Sigmoid colon (tissue), 7 donors: ENCODE data around the gene GBA2. TPM values are rescaled to one million over a fixed set of nuclear protein-coding genes. Genes with fewer than 3 reads are reported as not detected.

Experiments used
- DNase-seq: peaks from one replicate; pipeline ENCODE4 v3.0.0-alpha.2; 2019
- H3K27ac ChIP-seq, 4 donors: fragments of 200-600 bp; sonication (generic); one replicate each; pipeline ENCODE4 v1.5.1; 2016 to 2019; ENCODE audit warnings: mild to moderate bottlenecking in 1 of 4
- H3K27me3 ChIP-seq, 3 donors: fragments of 200-600 bp; sonication (generic); one replicate each; pipeline ENCODE4 v1.5.1; 2019; ENCODE audit warnings: mild to moderate bottlenecking in 1 of 3
- H3K36me3 ChIP-seq, 4 donors: fragments of 200-600 bp; sonication (generic); one replicate each; pipeline ENCODE4 v1.5.1; 2016 to 2019
- H3K4me1 ChIP-seq, 4 donors: fragments of 200-600 bp; sonication (generic); one replicate each; pipeline ENCODE4 v1.5.1; 2017 to 2019
- H3K4me3 ChIP-seq, 4 donors: fragments of 200-600 bp; sonication (generic); one replicate each; pipeline ENCODE4 v1.5.1; 2017 to 2019; ENCODE audit warnings: mild to moderate bottlenecking in 2 of 4, moderate library complexity in 1 of 4
- H3K9me3 ChIP-seq, 4 donors: fragments of 200-600 bp in 3 of 4; sonication (generic) in 3 of 4; one replicate each; pipeline versions ENCODE4 v1.5.1 to v1.6.1; 2013 to 2019
- CTCF ChIP-seq, 4 experiments: fragments of 450-650 bp in 3 of 4; fragments of 200-600 bp in 1 of 4; IDR thresholded peaks; one replicate each; pipeline ENCODE4 v1.5.1; 2016 to 2019; ENCODE audit warnings: antibody characterized with exemption in 4 of 4, mild to moderate bottlenecking in 3 of 4, moderate library complexity in 2 of 4
- EP300 ChIP-seq, 4 donors: sonication (generic); formaldehyde crosslinking; IDR thresholded peaks; one replicate each; pipeline ENCODE4 v1.6.1; 2017; ENCODE audit warnings: antibody characterized with exemption in 4 of 4
- POLR2A ChIP-seq, 2 donors: fragments of 450-650 bp; IDR thresholded peaks; one replicate each; pipeline ENCODE4 v1.6.1; 2016; ENCODE audit warnings: antibody characterized with exemption in 2 of 2, mild to moderate bottlenecking in 2 of 2, moderate library complexity in 2 of 2
- POLR2AphosphoS5 ChIP-seq, 4 donors: sonication (generic); formaldehyde crosslinking; IDR thresholded peaks; one replicate each; pipeline ENCODE4 v1.6.1; 2017; ENCODE audit warnings: antibody characterized with exemption in 4 of 4
- WGBS, 2 donors: extraction: QIAGEN DNeasy Blood & Tissue Kit; methylation state at CpG; one replicate each; pipeline ENCODE4 v1.1.7; 2013; 5-methylcytosine and 5-hydroxymethylcytosine counted together
- intact Hi-C: fragments of 100-400 bp; cut with DNase I; formaldehyde crosslinking; loops from one replicate; pipeline ENCODE4 v1.15.1; 2023
- polyA plus RNA-seq, 3 donors: library from polyadenylated mRNA; stranded (reverse); fragments of 200-250 nt; gene quantifications; one replicate each; pipeline ENCODE4 v1.2.3, GENCODE V29; 2013
- small RNA-seq, 3 donors: library from RNA; depleted of rRNA; stranded (forward); fragments of <200 nt; gene quantifications; one replicate each; pipeline ENCODE3, GENCODE V24; 2016
- total RNA-seq, 4 donors: library from RNA; depleted of rRNA; stranded (reverse); fragments of >200 nt; gene quantifications; one replicate each; pipeline ENCODE4 v1.1.0, GENCODE V29; 2016
- donor health status: healthy with polysubstance abuse.
- donor health status: Bipolar disorder and iron deficiency.
- donor health status: healthy.

GBA2 gene
- total and polyA plus RNA-seq, 7 donors: 34.8 to 91.7 (median 58.5) TPM

- peak; percentile 96 for DNase-seq
- Histone ChIP-seq H3K9me3 (no peaks in the 10 kb centered on the region), H3K36me3 (peaks cover 9 to 44% (median 29%) of the 10 kb centered on the region in 4 donors), H3K4me3 (peak within 1 kb of the TSS; percentile 88 to 97 (median 94)), H3K27me3 (no peaks in the 10 kb centered on the region), H3K4me1 (peaks cover 0 to 46% (median 30%) of the 10 kb centered on the region in 4 donors), H3K27ac (peak within 1 kb of the TSS; percentile 95 to 100 (median 98))
- intact Hi-C loops: loop anchor here (1.0 kb wide), 3 partner anchors 24 to 39 kb away; partner anchors contain the start of gene ARHGEF39
- TF ChIP-seq POLR2A (IDR thresholded peaks at IDR 0.05) (peak; percentile 91 to 97), POLR2AphosphoS5 (IDR thresholded peaks at IDR 0.05) (peak; percentile 96 to 100 (median 99)), CTCF (IDR thresholded peaks at IDR 0.05) (peak in 1 of 4 experiments; percentile 11), EP300 (IDR thresholded peaks at IDR 0.05) (peak in 3 of 4 donors; percentile 10 to 47 (median 35))
- WGBS, 2 donors: 36 to 41% methylated on average over 61 of the region's 61 CpGs
Observed at GRCh38 chr9:35689542-35690293, 59.3 kb downstream of the GBA2 start, which contains the start of gene TPM2. TPM2 (minus strand) TSS chr9:35689925; CDS start chr9:35689817, 108 bp downstream.

GRCh38 chr9:35688558-35689541 is 60.2 kb downstream of the GBA2 start:
- TF ChIP-seq POLR2AphosphoS5 (IDR thresholded peaks at IDR 0.05): peak in 1 of 4 donors; percentile 4
- no peak for TF ChIP-seq CTCF (IDR thresholded peaks at IDR 0.05)
- DNase-seq: no peak
- intact Hi-C loops: loop anchor here (1.0 kb wide), 1 partner anchor 24 kb away; the partner anchor contains the start of gene ARHGEF39
- Histone ChIP-seq H3K4me3 (peak overlapping the region; percentile 88 to 97 (median 94)), H3K36me3 (peaks cover 16 to 52% (median 38%) of the 10 kb centered on the region in 4 donors), H3K9me3 (no peaks in the 10 kb centered on the region), H3K27ac (peak overlapping the region; percentile 95 to 100 (median 98)), H3K4me1 (peaks cover 0 to 54% (median 35%) of the 10 kb centered on the region in 4 donors), H3K27me3 (no peaks in the 10 kb centered on the region)
- WGBS, 2 donors: 70 to 82% methylated on average over 12 of the region's 12 CpGs

DNA sequence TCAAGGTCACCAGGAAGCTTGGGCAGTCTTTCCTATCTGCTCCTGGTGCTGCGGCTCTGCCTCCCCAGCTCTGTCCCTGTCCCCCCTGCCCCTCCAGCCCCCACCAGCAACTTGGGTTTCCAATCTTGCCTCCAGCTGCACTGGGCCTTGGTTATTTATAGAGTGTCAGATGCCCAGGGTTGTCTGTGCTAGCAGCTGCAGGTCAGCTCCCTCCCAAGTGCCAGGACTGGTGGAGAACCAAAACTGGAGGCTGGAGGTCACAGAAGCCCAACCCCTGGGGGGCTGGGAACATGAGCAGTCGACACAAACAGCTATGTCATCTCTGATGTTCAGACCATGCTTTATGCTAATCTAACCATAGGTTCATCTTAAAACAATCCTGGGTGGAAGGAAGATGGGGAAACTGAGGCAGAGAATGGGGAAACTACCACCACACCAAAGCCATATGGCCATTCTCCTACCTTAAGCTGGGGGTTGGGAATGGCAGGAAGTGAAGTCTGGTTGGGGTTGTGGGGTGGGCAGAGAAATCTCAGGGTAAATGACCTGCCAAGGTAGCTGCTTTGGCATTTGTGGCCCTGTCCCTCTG is 61.0 kb downstream of the GBA2 start:
- intact Hi-C loops: no loop called here
- DNase-seq: no peak
- peaks cover 0 to 62% (median 43%) of the 10 kb centered on the region in 4 donors for H3K4me1 ChIP-seq
- peak overlapping the region; percentile 88 to 97 (median 94) for H3K4me3 ChIP-seq
- WGBS, 2 donors: 86 to 93% methylated on average over 2 of the region's 2 CpGs
- H3K9me3 ChIP-seq: no peaks in the 10 kb centered on the region
- no peaks in the 10 kb centered on the region for H3K27me3 ChIP-seq
- TF ChIP-seq POLR2AphosphoS5 (IDR thresholded peaks at IDR 0.05) (peak in 2 of 4 donors; percentile 39 to 43), CTCF (IDR thresholded peaks at IDR 0.05) (no peak)
- H3K27ac ChIP-seq: peak overlapping the region; percentile 95 to 100 (median 98)
- H3K36me3 ChIP-seq: peaks cover 21 to 60% (median 45%) of the 10 kb centered on the region in 4 donors

DNA sequence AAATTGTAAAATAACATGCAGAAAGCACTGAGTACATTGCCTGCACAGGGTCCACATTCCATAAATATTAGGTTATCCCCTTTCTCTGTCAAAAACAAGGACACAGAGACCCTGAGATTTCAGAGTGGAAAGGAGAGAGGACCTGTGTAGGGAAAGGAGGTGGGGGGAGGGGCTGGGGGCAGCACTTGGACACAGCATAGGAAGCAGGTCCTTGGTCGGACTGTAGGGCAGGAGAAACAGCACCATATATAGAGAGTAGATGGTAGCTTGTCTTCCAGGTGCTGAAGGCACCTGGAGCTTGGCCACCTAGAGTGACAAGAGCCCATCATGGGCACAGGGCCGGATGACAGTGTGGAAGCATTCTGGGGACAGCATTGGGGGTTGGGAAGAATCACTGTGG is 61.7 kb downstream of the GBA2 start:
- Histone ChIP-seq H3K27ac (peak overlapping the region; percentile 95 to 100 (median 98)), H3K9me3 (no peaks in the 10 kb centered on the region), H3K36me3 (peaks cover 28 to 68% (median 53%) of the 10 kb centered on the region in 4 donors), H3K4me3 (peak overlapping the region; percentile 88 to 97 (median 94)), H3K27me3 (no peaks in the 10 kb centered on the region), H3K4me1 (peaks cover 0 to 67% (median 48%) of the 10 kb centered on the region in 4 donors)
- intact Hi-C loops: no loop called here
- peak in 2 of 4 donors; percentile 4 to 54 for TF ChIP-seq POLR2AphosphoS5 (IDR thresholded peaks at IDR 0.05)
- no peak for TF ChIP-seq POLR2A (IDR thresholded peaks at IDR 0.05)
- DNase-seq: no peak
- WGBS, 2 donors: 82 to 87% methylated on average over 2 of the region's 2 CpGs

Small RNA genes lying within 50 kb of the gene (small RNA-seq; reads per million reads assigned to genes)
- gene MIR6853: 0 to 0.11 (median 0) reads per million in 3 donors

Other genes starting within 250 kb of the GBA2 start
- 10 to 100 TPM; 23.5 to 47.4 (median 29.2) TPM for gene TESK1, start 144.0 kb downstream of the GBA2 start, total RNA-seq
- gene TESK1, start 144.0 kb downstream of the GBA2 start, polyA plus RNA-seq: 10 to 100 TPM; 24.6 to 33.3 (median 27.0) TPM
- gene CD72, start 130.8 kb downstream of the GBA2 start, total RNA-seq: 1 to 10 TPM in 2 of 4 donors, under 1 TPM in 2; 0.36 to 8.0 (median 1.1) TPM
- 10 to 100 TPM in 1 of 3 donors, 1 to 10 TPM in 2; 1.2 to 42.1 (median 1.4) TPM for gene CD72, start 130.8 kb downstream of the GBA2 start, polyA plus RNA-seq
- under 1 TPM in 2 of 4 donors, not detected in 2; 0.81 to 0.82 TPM for gene SIT1, start 98.3 kb downstream of the GBA2 start, total RNA-seq
- 10 to 100 TPM in 1 of 3 donors, 1 to 10 TPM in 1, not detected in 1; 1.8 to 15.9 TPM for gene SIT1, start 98.3 kb downstream of the GBA2 start, polyA plus RNA-seq
- over 10,000 TPM in 2 of 4 donors, 1,000 to 10,000 TPM in 2; 2,523 to 26,387 (median 8,883) TPM for gene RMRP, start 91.2 kb downstream of the GBA2 start, total RNA-seq
- 100 to 1,000 TPM in 1 of 3 donors, not detected in 2; 480 TPM for gene RMRP, start 91.2 kb downstream of the GBA2 start, polyA plus RNA-seq
- gene CCDC107, start 90.9 kb downstream of the GBA2 start, total RNA-seq: 100 to 1,000 TPM in 1 of 4 donors, 10 to 100 TPM in 3; 70.6 to 112 (median 83.1) TPM
- gene CCDC107, start 90.9 kb downstream of the GBA2 start, polyA plus RNA-seq: 10 to 100 TPM; 21.3 to 28.8 (median 24.2) TPM
- 1 to 10 TPM in 3 of 4 donors, under 1 TPM in 1; 0.99 to 3.3 (median 1.4) TPM for gene ARHGEF39, start 84.0 kb downstream of the GBA2 start, total RNA-seq
- 1 to 10 TPM in 2 of 3 donors, under 1 TPM in 1; 0.60 to 9.0 (median 1.6) TPM for gene ARHGEF39, start 84.0 kb downstream of the GBA2 start, polyA plus RNA-seq
- gene CA9, start 75.3 kb downstream of the GBA2 start, total RNA-seq: under 1 TPM in 2 of 4 donors, not detected in 2; 0.33 to 0.71 TPM
- 1 to 10 TPM in 1 of 3 donors, not detected in 2; 1.7 TPM for gene CA9, start 75.3 kb downstream of the GBA2 start, polyA plus RNA-seq
- 1,000 to 10,000 TPM; 3,590 to 8,131 (median 6,107) TPM for gene TPM2, start 59.3 kb downstream of the GBA2 start, total RNA-seq
- 100 to 1,000 TPM in 2 of 3 donors, 10 to 100 TPM in 1; 49.9 to 447 (median 334) TPM for gene TPM2, start 59.3 kb downstream of the GBA2 start, polyA plus RNA-seq
- gene TLN1, start 17.0 kb downstream of the GBA2 start, total RNA-seq: 100 to 1,000 TPM; 354 to 609 (median 525) TPM
- 100 to 1,000 TPM in 1 of 3 donors, 10 to 100 TPM in 2; 45.0 to 143 (median 57.6) TPM for gene TLN1, start 17.0 kb downstream of the GBA2 start, polyA plus RNA-seq
- gene CREB3, start 16.6 kb downstream of the GBA2 start, total RNA-seq: 10 to 100 TPM; 65.9 to 82.7 (median 75.4) TPM
- gene CREB3, start 16.6 kb downstream of the GBA2 start, polyA plus RNA-seq: 10 to 100 TPM; 31.0 to 39.0 (median 35.3) TPM
- gene RGP1, start 59 bp upstream of the GBA2 start, total RNA-seq: 10 to 100 TPM; 13.3 to 23.5 (median 13.5) TPM
- 10 to 100 TPM; 10.2 to 37.2 (median 21.3) TPM for gene RGP1, start 59 bp upstream of the GBA2 start, polyA plus RNA-seq
- not detected for gene MSMP, start 5.0 kb upstream of the GBA2 start, total RNA-seq
- under 1 TPM in 1 of 3 donors, not detected in 2; 0.57 TPM for gene MSMP, start 5.0 kb upstream of the GBA2 start, polyA plus RNA-seq
- gene NPR2, start 42.4 kb upstream of the GBA2 start, total RNA-seq: 10 to 100 TPM; 20.3 to 26.6 (median 24.4) TPM
- gene NPR2, start 42.4 kb upstream of the GBA2 start, polyA plus RNA-seq: 1 to 10 TPM in 1 of 3 donors, under 1 TPM in 2; 0.60 to 9.5 (median 0.69) TPM
- 1 to 10 TPM; 1.4 to 2.8 (median 2.4) TPM for gene SPAG8, start 63.0 kb upstream of the GBA2 start, total RNA-seq
- gene SPAG8, start 63.0 kb upstream of the GBA2 start, polyA plus RNA-seq: 1 to 10 TPM in 1 of 3 donors, not detected in 2; 1.1 TPM
- 10 to 100 TPM; 23.5 to 42.8 (median 36.2) TPM for gene HINT2, start 65.8 kb upstream of the GBA2 start, total RNA-seq
- gene HINT2, start 65.8 kb upstream of the GBA2 start, polyA plus RNA-seq: 100 to 1,000 TPM in 2 of 3 donors, 10 to 100 TPM in 1; 85.8 to 125 (median 112) TPM
- gene FAM221B, start 79.5 kb upstream of the GBA2 start, total RNA-seq: not detected
- under 1 TPM in 1 of 3 donors, not detected in 2; 0.03 TPM for gene FAM221B, start 79.5 kb upstream of the GBA2 start, polyA plus RNA-seq
- gene TMEM8B, start 80.0 kb upstream of the GBA2 start, total RNA-seq: 10 to 100 TPM in 1 of 4 donors, 1 to 10 TPM in 3; 6.4 to 12.5 (median 8.4) TPM
- gene TMEM8B, start 80.0 kb upstream of the GBA2 start, polyA plus RNA-seq: 1 to 10 TPM; 3.5 to 9.5 (median 4.2) TPM
- gene OR13J1, start 121.2 kb upstream of the GBA2 start, total RNA-seq: not detected
- not detected for gene OR13J1, start 121.2 kb upstream of the GBA2 start, polyA plus RNA-seq
- 1 to 10 TPM; 2.1 to 6.4 (median 4.0) TPM for gene HRCT1, start 157.0 kb upstream of the GBA2 start, total RNA-seq
- gene HRCT1, start 157.0 kb upstream of the GBA2 start, polyA plus RNA-seq: 10 to 100 TPM in 2 of 3 donors, 1 to 10 TPM in 1; 4.2 to 88.5 (median 12.7) TPM
- 1 to 10 TPM in 3 of 4 donors, under 1 TPM in 1; 0.82 to 5.5 (median 2.1) TPM for gene SPAAR, start 160.3 kb upstream of the GBA2 start, total RNA-seq
- gene SPAAR, start 160.3 kb upstream of the GBA2 start, polyA plus RNA-seq: 1 to 10 TPM in 1 of 3 donors, not detected in 2; 2.5 TPM
- gene OR2S2, start 208.9 kb upstream of the GBA2 start, total RNA-seq: not detected
- gene OR2S2, start 208.9 kb upstream of the GBA2 start, polyA plus RNA-seq: not detected